NCI-H526 treated with DMSO at 0.1 percent for 48 hours (cell line): ENCODE measurements around the gene RTF1.

Experiments used
- DNase-seq: peaks from one replicate; lab custom pipeline; 2025; lab: John Stamatoyannopoulos, UW

Gene RTF1

GRCh38 chr15:41487802-41488201, 70.9 kb downstream of the RTF1 start:
- DNase-seq, result no peak

DNA sequence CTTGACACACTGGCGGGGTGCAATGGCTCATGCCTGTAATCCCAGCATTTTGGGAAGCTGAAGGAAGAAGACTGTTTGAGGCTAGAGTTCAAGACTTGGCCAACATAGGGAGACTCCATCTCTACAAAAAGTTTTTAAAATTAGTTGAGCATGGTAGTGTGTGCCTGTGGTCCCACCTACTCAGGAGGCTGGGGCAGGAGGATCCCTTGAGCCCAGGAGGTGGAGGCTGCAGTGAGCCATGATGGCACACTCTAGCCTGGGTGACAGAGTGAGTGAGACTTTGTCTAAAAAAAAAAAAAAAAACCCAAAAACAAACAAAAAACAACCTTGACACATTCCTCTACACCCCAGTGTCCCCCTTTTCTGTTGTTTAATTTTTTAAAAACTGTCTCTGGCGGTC, 72.7 kb downstream of the RTF1 start:
- DNase-seq, result no peak

- DNase-seq, result no peak
Observed at GRCh38 chr15:41490355-41490754, 73.5 kb downstream of the RTF1 start.

GRCh38 chr15:41491889-41492288, 75.0 kb downstream of the RTF1 start:
- no peak for DNase-seq

DNA sequence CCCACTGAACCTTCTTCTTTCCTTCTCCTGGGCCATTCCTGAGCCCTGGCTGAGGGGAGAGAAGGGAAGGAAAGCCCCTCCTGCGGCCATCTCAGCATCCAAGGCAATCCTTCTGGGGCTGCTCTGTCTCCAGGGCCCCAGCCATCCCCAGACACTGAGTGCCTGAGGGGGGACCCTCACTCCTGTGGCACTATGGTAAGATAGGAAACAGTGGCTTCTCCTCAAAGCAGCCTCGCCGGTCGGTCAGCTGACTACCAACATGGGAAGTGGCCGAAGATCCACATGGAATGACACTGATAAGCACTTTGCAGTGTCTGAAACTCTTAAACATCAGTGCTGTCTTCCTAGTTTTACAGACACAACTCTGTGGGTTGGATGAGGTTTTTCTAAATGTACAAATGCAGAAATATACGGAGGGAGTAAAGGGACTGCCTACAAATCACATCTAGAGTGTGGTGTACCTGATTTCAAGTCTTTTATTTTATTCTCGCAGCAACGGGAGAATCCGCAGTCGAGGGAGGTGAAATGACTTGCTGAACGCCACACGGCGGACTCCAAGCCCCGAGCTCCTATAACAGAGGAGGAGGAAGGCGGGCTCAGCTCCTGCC, 75.8 kb downstream of the RTF1 start:
- DNase-seq, result no peak

DNA sequence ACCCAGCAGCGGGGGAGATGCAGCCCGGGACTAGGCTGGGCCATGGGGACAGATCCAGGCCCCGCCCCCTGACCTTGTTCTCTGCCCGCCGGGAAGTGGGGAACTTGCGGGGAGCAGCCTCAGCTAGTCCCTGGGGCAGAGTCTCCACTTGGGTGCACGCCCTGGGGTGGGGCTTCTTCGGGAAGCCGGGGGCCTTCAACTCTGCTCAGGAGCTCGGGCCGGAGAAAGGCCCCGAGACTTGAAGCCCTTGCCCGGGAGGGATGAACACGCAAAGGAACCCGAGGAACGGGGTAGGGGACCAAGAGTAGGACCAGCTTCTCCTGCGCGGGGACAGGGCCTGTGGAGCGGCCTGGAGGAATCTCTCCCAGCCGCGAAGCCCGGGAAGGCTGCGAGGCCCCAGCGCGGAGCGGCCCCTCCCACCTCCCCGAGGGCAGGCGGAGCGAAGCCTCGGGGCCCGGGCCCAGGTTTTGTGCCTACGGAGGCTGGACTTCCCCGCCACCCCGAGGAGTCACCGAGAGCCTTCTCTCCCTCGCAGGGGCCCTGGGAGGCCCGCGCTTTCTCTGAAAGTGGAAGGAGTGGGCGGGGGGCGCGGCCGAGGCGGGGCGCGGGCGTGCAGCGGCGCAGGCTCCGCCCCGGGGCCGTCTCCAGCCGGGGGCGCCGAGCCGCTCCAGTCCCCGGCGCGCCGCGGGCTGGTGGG, 76.5 kb downstream of the RTF1 start, which contains the start of gene ITPKA:
ITPKA (plus strand) TSS at position 670 of the 697 bp plus-strand sequence. CDS start 54 bp downstream, outside the sequence.
- peak; percentile 47 for DNase-seq

DNA sequence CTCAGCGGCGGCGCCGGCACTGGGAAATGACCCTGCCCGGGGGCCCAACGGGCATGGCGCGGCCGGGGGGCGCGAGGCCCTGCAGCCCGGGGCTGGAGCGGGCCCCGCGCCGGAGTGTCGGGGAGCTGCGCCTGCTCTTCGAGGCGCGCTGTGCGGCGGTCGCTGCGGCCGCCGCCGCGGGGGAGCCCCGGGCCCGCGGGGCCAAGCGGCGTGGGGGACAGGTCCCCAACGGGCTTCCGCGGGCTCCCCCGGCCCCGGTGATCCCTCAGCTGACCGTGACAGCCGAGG, 77.0 kb downstream of the RTF1 start:
- no peak for DNase-seq

GRCh38 chr15:41494190-41494921, 77.5 kb downstream of the RTF1 start:
- peak; percentile 20 for DNase-seq

GRCh38 chr15:41494922-41495735, 78.2 kb downstream of the RTF1 start:
- DNase-seq, result no peak

GRCh38 chr15:41495736-41496599, 79.1 kb downstream of the RTF1 start:
- DNase-seq, result no peak

DNA sequence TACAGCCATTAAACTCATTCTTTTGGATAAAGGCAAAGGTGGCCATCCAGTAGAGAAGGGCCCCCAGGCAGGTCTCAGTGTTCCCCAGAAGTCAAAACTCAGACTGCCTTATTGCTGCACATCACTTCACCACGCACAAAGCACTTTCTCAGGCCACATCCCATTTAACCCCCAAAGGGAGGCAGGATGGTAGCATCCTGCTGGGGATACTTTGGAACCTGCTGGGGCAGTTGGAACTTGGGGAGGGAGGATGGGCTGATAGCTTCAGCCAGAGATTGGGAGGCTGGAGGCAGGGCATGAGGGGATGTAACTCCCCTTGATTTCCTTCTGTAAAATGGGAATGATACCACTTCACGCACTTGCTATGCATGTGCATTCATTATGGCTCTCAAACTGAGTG, 81.8 kb downstream of the RTF1 start:
- no peak for DNase-seq

- DNase-seq, result no peak
Observed at GRCh38 chr15:41499109-41499851, 82.4 kb downstream of the RTF1 start.

GRCh38 chr15:41501191-41501917, 84.5 kb downstream of the RTF1 start:
- DNase-seq, result no peak

GRCh38 chr15:41501931-41502794, 85.3 kb downstream of the RTF1 start:
- DNase-seq, result no peak

- no peak for DNase-seq
Observed at GRCh38 chr15:41502795-41503668, 86.1 kb downstream of the RTF1 start.

DNA sequence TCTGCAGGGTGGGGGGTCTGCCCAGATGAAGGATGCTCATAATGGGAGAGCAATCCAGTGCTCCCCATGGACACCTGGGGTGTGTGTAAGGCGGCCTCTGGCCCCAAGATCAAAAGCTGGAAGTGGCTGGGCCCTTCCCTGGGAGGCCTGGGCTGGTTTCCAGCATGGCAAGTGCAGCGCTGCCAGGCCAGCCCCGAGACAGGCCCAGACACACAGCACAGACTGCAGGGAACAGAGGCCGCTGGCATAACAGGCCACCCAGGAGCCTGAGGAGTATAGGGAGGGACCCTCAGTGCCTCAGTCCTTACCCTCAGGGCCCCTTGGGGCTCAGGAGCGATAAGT, 86.7 kb downstream of the RTF1 start:
- DNase-seq, result no peak

- no peak for DNase-seq
Observed at GRCh38 chr15:41504751-41505492, 88.0 kb downstream of the RTF1 start.

DNA sequence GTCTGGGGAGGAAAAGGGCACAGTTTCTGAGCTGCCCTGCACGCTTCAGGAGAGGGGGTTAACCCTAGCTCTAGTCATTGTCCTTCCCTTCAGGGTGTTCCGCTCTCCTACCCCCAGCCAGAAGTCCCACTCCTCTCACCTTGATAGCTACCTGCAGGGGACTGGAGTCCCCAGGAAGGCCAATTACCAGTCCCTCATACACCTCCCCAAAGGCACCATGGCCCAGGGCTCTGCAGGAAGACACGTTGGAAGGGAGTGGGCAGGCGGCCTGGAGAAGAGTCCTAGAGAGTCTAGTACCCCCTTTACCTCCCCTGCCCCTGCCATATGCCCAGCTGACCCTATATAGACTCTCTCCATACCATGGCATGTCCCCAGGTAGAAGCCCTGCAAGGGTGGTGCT, 88.9 kb downstream of the RTF1 start:
- no peak for DNase-seq
